Activated naive CD4-positive, alpha-beta T cell treated with anti-CD3 and anti-CD28 coated beads, Interleukin-2, amount 10 ng/mL, durations not matched to agents 7 days and 5 days (primary cell): ENCODE measurements around the gene TNIK.

Experiments used
- CTCF ChIA-PET: fragments of 350-600 bp; sonication (Branson Sonifier 250); formaldehyde crosslinking; loops from one replicate; lab custom pipeline; 2021; ENCODE audit warnings: antibody characterized with exemption; lab: Charles Lee
- DNase-seq: peaks from one replicate; pipeline ENCODE4 v3.0.0-alpha.2; 2020
- H3K27ac Mint-ChIP-seq: one replicate; pipeline ENCODE4 v1.8.0; 2021; ENCODE audit warnings: mild to moderate bottlenecking, moderate library complexity, mixed read lengths
- H3K27me3 Mint-ChIP-seq: one replicate; pipeline ENCODE4 v1.8.0; 2021; ENCODE audit warnings: mild to moderate bottlenecking, mixed read lengths
- H3K36me3 Mint-ChIP-seq: one replicate; pipeline ENCODE4 v1.8.0; 2021; ENCODE audit warnings: mixed read lengths
- H3K4me1 Mint-ChIP-seq: one replicate; pipeline ENCODE4 v1.8.0; 2021; ENCODE audit warnings: mixed read lengths
- H3K4me3 Mint-ChIP-seq: one replicate; pipeline ENCODE4 v1.8.0; 2021; ENCODE audit warnings: mild to moderate bottlenecking, moderate library complexity, mixed read lengths
- H3K9me3 Mint-ChIP-seq: one replicate; pipeline ENCODE4 v1.8.0; 2021; ENCODE audit warnings: mixed read lengths

TNIK gene

GRCh38 chr3:171013822-171014748, 446.1 kb downstream of the TNIK start:
- CTCF ChIA-PET: interaction anchor here (0.7 to 1.2 kb wide), 3 partner anchors 10 to 1327 kb away, joined by 3 read pairs; no protein-coding TSS in a partner anchor
- Mint-ChIP-seq H3K9me3 (no peaks in the 10 kb centered on the region), H3K27me3 (no peaks in the 10 kb centered on the region), H3K27ac (no peak overlapping the region), H3K4me1 (no peaks in the 10 kb centered on the region), H3K4me3 (no peak overlapping the region), H3K36me3 (no peaks in the 10 kb centered on the region)
- no peak for DNase-seq

GRCh38 chr3:171011873-171012336, 448.3 kb downstream of the TNIK start:
- Mint-ChIP-seq H3K4me3 (no peak overlapping the region), H3K4me1 (no peaks in the 10 kb centered on the region), H3K9me3 (no peaks in the 10 kb centered on the region), H3K36me3 (no peaks in the 10 kb centered on the region), H3K27ac (no peak overlapping the region), H3K27me3 (no peaks in the 10 kb centered on the region)
- CTCF ChIA-PET: interaction anchor here (1.1 kb wide), 1 partner anchor 8 kb away, joined by 3 read pairs; no protein-coding TSS in a partner anchor
- DNase-seq: no peak
